Measurements from ENCODE around the gene EHD4.

DNA sequence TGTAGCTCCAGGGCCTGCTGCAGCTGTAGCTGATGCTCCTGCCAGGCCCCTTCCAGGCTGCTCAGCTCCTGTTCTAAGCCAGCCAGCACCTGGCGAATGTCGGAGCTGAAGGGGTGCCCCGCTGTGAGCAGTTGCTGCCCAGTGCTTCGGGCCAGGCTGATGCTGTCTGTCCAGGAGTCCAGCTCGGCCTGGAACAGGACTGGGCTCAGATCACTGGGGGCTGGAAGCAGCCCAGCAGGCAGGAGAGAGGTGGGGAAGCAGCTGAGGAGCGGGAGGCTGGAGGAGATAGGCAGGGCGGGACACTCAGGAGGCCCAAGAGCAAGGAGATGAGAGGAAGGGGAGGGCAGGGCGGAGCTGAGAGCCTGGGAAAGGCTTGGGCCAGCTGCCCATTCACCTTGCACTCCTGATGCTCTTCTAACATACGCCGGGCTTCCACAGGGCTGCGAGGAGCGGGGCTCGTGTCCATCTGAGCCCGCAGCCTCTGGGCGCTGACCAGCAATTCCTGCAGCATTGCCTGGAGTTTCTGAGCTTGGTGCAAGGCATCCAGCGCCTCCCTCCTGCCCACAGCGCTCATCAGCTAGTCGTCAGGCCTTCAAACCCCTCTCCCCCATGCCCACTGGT is 110.5 kb downstream of the EHD4 start:
- no peak for TF ChIP-seq CTCF (IDR thresholded peaks at IDR 0.05; ENCODE audit: low read depth, low read length)
- no peak for TF ChIP-seq EZH2phosphoT487 (IDR thresholded peaks at IDR 0.05; ENCODE audit: low read depth)
